Naive thymus-derived CD4-positive, alpha-beta T cell (primary cell): ENCODE measurements around the gene TRMT2A. TPM values are rescaled to one million over a fixed set of nuclear protein-coding genes. Genes with fewer than 3 reads are reported as not detected.
A peak's percentile ranks its signal among the peaks of the same experiment; 100 is the strongest.

ENCODE experiments used
- ATAC-seq: fragments of 150-1000 bp; cut with Tn5 transposase; 2 replicates; pipeline ENCODE4 v1.10.0; 2021; ENCODE audit warnings: mild to moderate bottlenecking, moderate library complexity
- CTCF ChIA-PET: fragments of 350-600 bp; sonication (Branson Sonifier 250); formaldehyde crosslinking; loops from one replicate; lab custom pipeline; 2021; ENCODE audit warnings: antibody characterized with exemption; lab: Charles Lee
- POLR2A ChIA-PET: fragments of 350-600 bp; sonication (Branson Sonifier 250); formaldehyde crosslinking; loops from one replicate; lab custom pipeline; 2021; ENCODE audit warnings: antibody characterized with exemption, inconsistent platforms; lab: Charles Lee
- DNase-seq, 9 donors: peaks; one replicate each; pipeline versions ENCODE4 v3.0.0 to v3.0.0-alpha.2; 2020 to 2022; ENCODE audit warnings: mixed read lengths in 1 of 9
- H3K27ac ChIP-seq: one replicate; pipeline ENCODE4 v1.7.0; 2013; ENCODE audit warnings: mild to moderate bottlenecking, low read depth, low read length, moderate library complexity
- H3K27me3 ChIP-seq, 2 donors: one replicate each; pipeline ENCODE4 v1.7.0; 2013; ENCODE audit warnings: low read length in 2 of 2, mild to moderate bottlenecking in 2 of 2, moderate library complexity in 2 of 2; ENCODE audit not compliant: control insufficient read depth in 2 of 2, insufficient read depth in 2 of 2
- H3K36me3 ChIP-seq, 3 experiments: 1 replicate in 2 of 3; 2 replicates in 1 of 3; pipeline ENCODE4 v1.7.0; 2013; ENCODE audit warnings: low read length in 3 of 3, mild to moderate bottlenecking in 3 of 3, moderate library complexity in 1 of 3; ENCODE audit not compliant: insufficient read depth in 3 of 3, control insufficient read depth in 2 of 3
- H3K4me1 ChIP-seq, 2 donors: one replicate each; pipeline ENCODE4 v1.7.0; 2013; ENCODE audit warnings: low read length in 2 of 2, mild to moderate bottlenecking in 2 of 2, moderate library complexity in 1 of 2; ENCODE audit not compliant: control insufficient read depth in 2 of 2, insufficient read depth in 2 of 2
- H3K4me3 ChIP-seq: 2 replicates; pipeline ENCODE4 v1.7.0; 2013; ENCODE audit warnings: mild to moderate bottlenecking, low read length
- H3K9me3 ChIP-seq, 3 experiments: 1 replicate in 2 of 3; 2 replicates in 1 of 3; pipeline ENCODE4 v1.7.0; 2013; ENCODE audit warnings: low read length in 3 of 3; ENCODE audit not compliant: control insufficient read depth in 2 of 3
- H3K27ac Mint-ChIP-seq, 9 donors: one replicate each; pipeline ENCODE4 v1.8.0; 2020 to 2022; ENCODE audit warnings: mixed read lengths in 9 of 9, mild to moderate bottlenecking in 8 of 9, moderate library complexity in 5 of 9, inconsistent platforms in 2 of 9
- H3K27me3 Mint-ChIP-seq, 5 donors: one replicate each; pipeline ENCODE4 v1.8.0; 2021 to 2022; ENCODE audit warnings: mixed read lengths in 5 of 5, mild to moderate bottlenecking in 1 of 5
- H3K36me3 Mint-ChIP-seq, 5 donors: one replicate each; pipeline ENCODE4 v1.8.0; 2020 to 2022; ENCODE audit warnings: mixed read lengths in 5 of 5, mild to moderate bottlenecking in 3 of 5, inconsistent platforms in 1 of 5
- H3K4me1 Mint-ChIP-seq, 7 donors: one replicate each; pipeline ENCODE4 v1.8.0; 2020 to 2022; ENCODE audit warnings: mixed read lengths in 7 of 7, mild to moderate bottlenecking in 3 of 7, inconsistent platforms in 1 of 7
- H3K4me3 Mint-ChIP-seq, 10 donors: one replicate each; pipeline ENCODE4 v1.8.0; 2020 to 2022; ENCODE audit warnings: mild to moderate bottlenecking in 10 of 10, mixed read lengths in 10 of 10, moderate library complexity in 6 of 10, inconsistent platforms in 2 of 10
- H3K9me3 Mint-ChIP-seq, 11 donors: one replicate each; pipeline ENCODE4 v1.8.0; 2020 to 2022; ENCODE audit warnings: mixed read lengths in 11 of 11, mild to moderate bottlenecking in 4 of 11, inconsistent platforms in 1 of 11, moderate library complexity in 1 of 11
- intact Hi-C, 2 donors: fragments of 100-400 bp; cut with micrococcal nuclease; formaldehyde crosslinking; loops; one replicate each; pipeline ENCODE4 v1.15.1; 2023
- polyA plus RNA-seq, 2 donors: library from polyadenylated mRNA; unstranded; fragments of 300-500 nt; fragmentation: Illumina TruSeq; gene quantifications; one replicate each; pipeline ENCODE4 v1.2.3, GENCODE V29; 2021
- total RNA-seq, 6 experiments: library from RNA in 5 of 6; stranded (reverse) in 5 of 6; gene quantifications; 1 replicate in 5 of 6; 2 replicates in 1 of 6; pipeline ENCODE4 v1.2.3 and lab custom pipeline; 2021 to 2026

TRMT2A gene
- total and polyA plus RNA-seq, 7 experiments from 2014 or later: 30.0 to 134 (median 94.7) TPM

DNA sequence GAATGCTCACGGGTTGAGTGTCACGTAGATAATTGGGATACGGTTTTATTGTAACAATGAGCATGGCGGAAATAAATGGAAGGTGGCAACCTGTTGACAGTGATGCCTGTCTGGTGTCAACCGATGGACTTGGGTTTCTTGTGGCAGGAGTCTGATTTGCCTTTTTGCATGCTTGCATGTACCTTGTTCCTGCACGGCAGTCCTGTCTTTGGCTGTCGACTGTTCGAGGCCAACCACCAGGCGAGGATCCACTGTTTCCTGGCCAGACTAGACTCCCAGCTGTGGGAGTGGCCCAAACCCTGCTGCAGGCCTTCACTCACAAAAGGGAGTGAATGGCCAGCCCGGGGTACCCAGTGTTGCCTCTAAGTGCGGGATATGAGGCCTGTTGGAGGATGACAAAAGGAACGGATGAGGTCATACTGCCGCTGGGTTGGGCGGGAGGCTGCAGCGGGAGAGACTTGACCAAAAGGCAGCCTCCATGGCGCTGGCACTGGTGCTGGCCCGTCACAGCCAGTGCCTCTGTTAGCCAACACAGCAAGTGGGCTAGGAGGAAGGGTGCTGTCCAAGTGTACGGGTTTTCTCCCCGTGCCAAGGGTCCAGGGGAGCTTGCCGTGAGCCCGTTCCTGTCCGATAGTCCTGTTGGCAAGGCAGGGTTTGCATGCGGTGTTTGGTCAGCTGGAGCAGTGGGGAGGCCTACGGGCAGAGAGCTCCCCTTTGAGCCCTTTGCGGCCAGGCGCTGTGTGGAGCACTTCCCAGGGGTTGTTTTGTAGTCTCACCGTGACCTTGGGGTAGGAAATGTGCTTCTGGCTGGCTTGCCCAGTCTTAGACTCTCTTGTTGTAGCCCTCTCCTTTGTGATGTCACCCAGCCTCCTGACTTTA lies 36.0 kb downstream of the TRMT2A start:
- CTCF ChIA-PET: no interaction called here
- Mint-ChIP-seq H3K27ac (peak overlapping the region; percentile 65 to 94 (median 75)), H3K36me3 (peaks cover 0 to 7% (median 4%) of the 10 kb centered on the region in 5 donors), H3K27me3 (no peaks in the 10 kb centered on the region), H3K9me3 (peaks cover 0 to 1% (median 0%) of the 10 kb centered on the region in 11 donors), H3K4me3 (peak overlapping the region; percentile 66 to 86 (median 78)), H3K4me1 (peaks cover 35 to 45% (median 43%) of the 10 kb centered on the region in 7 donors)
- Histone ChIP-seq H3K27ac (peak overlapping the region; percentile 74), H3K4me3 (peak overlapping the region; percentile 77), H3K36me3 (peaks cover 0 to 7% (median 4%) of the 10 kb centered on the region in 3 experiments), H3K27me3 (no peaks in the 10 kb centered on the region), H3K9me3 (no peaks in the 10 kb centered on the region), H3K4me1 (peaks cover 15 to 23% of the 10 kb centered on the region in 2 donors)
- no peak for DNase-seq
- POLR2A ChIA-PET: interaction anchor here (1.3 kb wide), 2 partner anchors 20 to 35 kb away, joined by 3 to 4 read pairs; partner anchors contain the start of gene RANBP1
- ATAC-seq: no peak
- intact Hi-C loops: loop anchor here (1.0 kb wide), 4 partner anchors 19 to 60 kb away; partner anchors contain the start of genes TANGO2 (in 2 of the 2), TRMT2A (in 2 of the 2) and ZDHHC8 (in 1 of the 2)

DNA sequence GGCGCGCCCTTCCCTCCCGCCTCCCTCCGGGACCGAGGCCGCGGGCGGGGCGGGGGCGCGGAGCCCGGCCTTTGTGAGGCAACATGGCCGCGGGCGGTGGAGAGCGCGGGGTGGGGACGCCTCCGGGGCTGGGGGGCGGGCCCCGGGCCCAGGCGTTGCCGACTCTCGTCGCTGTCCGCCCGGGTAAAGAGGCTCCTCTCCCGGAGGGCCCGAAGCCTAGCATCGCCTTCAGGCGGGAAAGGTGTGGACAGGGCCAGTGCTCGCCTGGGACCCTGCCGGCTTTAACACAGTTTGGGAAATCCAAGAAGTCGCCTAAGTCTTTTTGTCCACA lies 36.6 kb downstream of the TRMT2A start:
- Histone ChIP-seq H3K4me3 (peak overlapping the region; percentile 77), H3K27ac (peak overlapping the region; percentile 74), H3K36me3 (peaks cover 0 to under 1% (median under 1%) of the 10 kb centered on the region in 3 experiments), H3K4me1 (peaks cover 12 to 23% of the 10 kb centered on the region in 2 donors), H3K9me3 (no peaks in the 10 kb centered on the region), H3K27me3 (no peaks in the 10 kb centered on the region)
- ATAC-seq: peak; percentile 84
- Mint-ChIP-seq H3K9me3 (peaks cover 0 to 1% (median 0%) of the 10 kb centered on the region in 11 donors), H3K4me1 (peaks cover 34 to 45% (median 43%) of the 10 kb centered on the region in 7 donors), H3K27me3 (no peaks in the 10 kb centered on the region), H3K27ac (peak overlapping the region; percentile 65 to 87 (median 74)), H3K4me3 (peak overlapping the region; percentile 66 to 86 (median 78)), H3K36me3 (peaks cover 0 to 4% (median 3%) of the 10 kb centered on the region in 5 donors)
- peak in 8 of 9 donors; percentile 63 to 83 (median 67) for DNase-seq
- POLR2A ChIA-PET: no interaction called here
- intact Hi-C loops: loop anchor here (1.0 kb wide), 4 partner anchors 20 to 59 kb away; partner anchors contain the start of genes TANGO2 (in 2 of the 2), TRMT2A (in 2 of the 2) and ZDHHC8 (in 1 of the 2)
- CTCF ChIA-PET: no interaction called here

DNA sequence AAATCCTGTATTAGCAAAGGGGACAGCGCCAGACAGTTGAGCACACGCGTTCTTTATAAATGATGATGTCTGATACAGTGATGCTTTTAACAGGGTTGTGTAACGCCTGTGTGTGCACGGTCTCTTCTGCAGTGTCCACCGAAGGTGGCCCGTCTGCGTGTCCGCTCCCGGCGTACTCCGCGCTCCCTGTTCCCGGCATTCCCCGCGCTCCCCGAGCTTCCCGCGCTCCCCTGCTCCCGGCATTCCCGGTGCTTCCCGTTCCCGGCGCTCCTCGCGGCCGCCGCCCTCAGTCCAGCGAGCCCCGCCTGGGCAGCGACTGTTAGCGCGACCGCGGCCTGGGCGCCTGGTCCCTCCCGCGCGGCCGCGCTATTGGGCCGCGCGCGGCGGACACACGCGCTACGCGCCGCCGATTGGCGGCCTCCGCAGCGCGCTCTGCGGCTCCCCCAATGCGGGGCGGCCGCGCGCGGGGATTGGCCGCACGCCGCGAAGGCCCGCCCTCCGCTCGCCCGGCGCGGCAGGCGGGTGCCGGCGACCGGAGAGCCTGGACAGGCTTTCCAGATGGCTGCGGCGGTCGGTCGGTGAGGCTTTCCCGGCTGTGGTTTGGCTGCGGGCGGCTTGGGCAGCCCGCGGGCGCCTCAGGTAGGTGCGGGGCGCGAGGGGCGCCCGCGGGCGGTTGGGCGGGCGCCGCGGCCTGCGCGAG lies 37.1 kb downstream of the TRMT2A start, which contains the start of gene DGCR8:
Gene DGCR8, plus strand, starts transcription at position 497 of the 700 bp plus-strand sequence. CDS start 5,723 bp downstream, outside the sequence.
- POLR2A ChIA-PET: no interaction called here
- Mint-ChIP-seq H3K4me3 (peak within 1 kb of the TSS; percentile 86 to 96 (median 90)), H3K27ac (peak within 1 kb of the TSS; percentile 65 to 95 (median 81)), H3K9me3 (no peaks in the 10 kb centered on the region), H3K36me3 (peaks cover 0 to 4% (median 0%) of the 10 kb centered on the region in 5 donors), H3K4me1 (peaks cover 29 to 45% (median 41%) of the 10 kb centered on the region in 7 donors), H3K27me3 (no peaks in the 10 kb centered on the region)
- ATAC-seq: peak; percentile 97
- Histone ChIP-seq H3K27ac (peak within 1 kb of the TSS; percentile 74), H3K9me3 (no peaks in the 10 kb centered on the region), H3K27me3 (no peaks in the 10 kb centered on the region), H3K36me3 (no peaks in the 10 kb centered on the region), H3K4me1 (peaks cover 12 to 23% of the 10 kb centered on the region in 2 donors), H3K4me3 (peak within 1 kb of the TSS; percentile 94)
- peak; percentile 48 to 83 (median 75) for DNase-seq
- intact Hi-C loops: loop anchor here (1.0 kb wide), 4 partner anchors 20 to 59 kb away; partner anchors contain the start of genes TANGO2 (in 2 of the 2), TRMT2A (in 2 of the 2) and ZDHHC8 (in 1 of the 2)
- CTCF ChIA-PET: interaction anchor here (1.5 kb wide), 1 partner anchor 109 kb away, joined by 4 read pairs; no protein-coding TSS in a partner anchor

DNA sequence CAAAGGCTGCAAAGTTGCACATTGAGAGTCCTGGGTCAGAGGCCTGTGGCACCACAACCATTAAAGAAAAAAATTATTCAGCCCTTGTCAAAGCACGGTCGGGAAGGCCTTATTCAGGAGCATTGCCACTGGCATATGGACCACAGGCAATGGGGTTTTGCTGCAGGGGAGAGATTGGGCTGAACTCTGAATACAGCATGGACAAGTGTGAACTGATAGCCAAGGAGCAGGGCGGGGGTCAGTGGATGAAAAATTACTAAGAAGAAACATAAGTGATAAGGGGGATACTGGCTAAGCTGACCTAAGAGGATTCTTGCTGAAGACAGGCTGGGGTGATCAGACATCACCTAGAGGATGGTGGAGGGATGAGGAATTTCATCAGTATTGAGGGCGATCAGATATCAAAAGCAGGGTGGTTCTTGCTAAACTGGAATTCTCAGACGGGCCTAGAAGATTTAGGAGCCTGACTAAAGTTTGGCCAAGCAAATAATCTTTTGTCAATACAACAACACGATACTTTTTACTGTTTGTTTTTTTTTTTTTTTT lies 40.3 kb downstream of the TRMT2A start:
- Histone ChIP-seq H3K4me3 (no peak overlapping the region), H3K36me3 (no peaks in the 10 kb centered on the region), H3K9me3 (no peaks in the 10 kb centered on the region), H3K27me3 (no peaks in the 10 kb centered on the region), H3K27ac (no peak overlapping the region), H3K4me1 (peaks cover 11% of the 10 kb centered on the region in 2 donors)
- intact Hi-C loops: no loop called here
- Mint-ChIP-seq H3K9me3 (no peaks in the 10 kb centered on the region), H3K4me1 (peaks cover 9 to 16% (median 13%) of the 10 kb centered on the region in 7 donors), H3K27me3 (no peaks in the 10 kb centered on the region), H3K27ac (peak overlapping the region in 3 of 9 donors; percentile 9 to 59 (median 41)), H3K4me3 (peak overlapping the region in 6 of 10 donors; percentile 0 to 55 (median 10)), H3K36me3 (peaks cover 0 to 3% (median 0%) of the 10 kb centered on the region in 5 donors)
- DNase-seq (no peak), ATAC-seq (no peak)
- ChIA-PET POLR2A (interaction anchor here (0.6 kb wide), 1 partner anchor 827 kb away, joined by 3 read pairs; no protein-coding TSS in a partner anchor), CTCF (no interaction called here)

DNA sequence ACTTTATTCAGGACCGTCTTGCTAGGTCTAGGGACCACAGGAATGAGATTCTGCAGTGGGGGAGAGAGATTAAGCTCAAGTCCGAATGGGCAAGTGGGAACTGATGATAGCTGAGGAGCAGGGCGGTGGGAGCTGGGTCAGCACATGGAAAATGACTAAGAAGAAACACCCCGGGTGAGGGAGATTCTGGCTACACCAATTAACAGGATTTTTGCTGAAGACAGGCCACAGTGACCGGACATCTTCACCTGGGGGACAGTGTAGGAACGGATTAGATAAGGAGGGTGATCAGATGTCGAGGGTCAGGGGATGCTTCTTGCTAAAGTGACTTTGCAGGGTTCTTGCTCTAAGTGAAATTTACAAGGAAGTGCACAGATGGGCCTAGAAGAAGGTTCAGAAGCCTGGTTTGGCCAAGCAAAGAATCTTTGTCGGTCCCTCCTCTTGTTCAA lies 45.5 kb downstream of the TRMT2A start:
- H3K27ac Mint-ChIP-seq: peak overlapping the region in 2 of 9 donors; percentile 9 to 78
- peaks cover 0 to 3% (median 0%) of the 10 kb centered on the region in 7 donors for H3K4me1 Mint-ChIP-seq
- intact Hi-C loops: no loop called here
- no peaks in the 10 kb centered on the region for H3K36me3 Mint-ChIP-seq
- H3K36me3 ChIP-seq: no peaks in the 10 kb centered on the region
- H3K4me3 ChIP-seq: no peak overlapping the region
- CTCF ChIA-PET: no interaction called here
- no peak overlapping the region for H3K4me3 Mint-ChIP-seq
- no peaks in the 10 kb centered on the region for H3K9me3 Mint-ChIP-seq
- no peaks in the 10 kb centered on the region for H3K27me3 ChIP-seq
- POLR2A ChIA-PET: interaction anchor here (0.6 to 1.6 kb wide), 3 partner anchors 25 to 102 kb away, joined by 3 to 5 read pairs (median 3); partner anchors contain the start of gene TANGO2
- ATAC-seq (no peak), DNase-seq (no peak)
- no peaks in the 10 kb centered on the region for H3K27me3 Mint-ChIP-seq
- no peaks in the 10 kb centered on the region for H3K4me1 ChIP-seq
- H3K27ac ChIP-seq: no peak overlapping the region
- no peaks in the 10 kb centered on the region for H3K9me3 ChIP-seq
